GM21529 (cell line): ENCODE results near the gene ZNF577.

Experiments used
- ATAC-seq: cut with Tn5 transposase; IDR thresholded peaks from one replicate; pipeline ENCODE4 v1.9.1; 2021; ENCODE audit not compliant: unreplicated experiment

The ZNF577 gene

DNA sequence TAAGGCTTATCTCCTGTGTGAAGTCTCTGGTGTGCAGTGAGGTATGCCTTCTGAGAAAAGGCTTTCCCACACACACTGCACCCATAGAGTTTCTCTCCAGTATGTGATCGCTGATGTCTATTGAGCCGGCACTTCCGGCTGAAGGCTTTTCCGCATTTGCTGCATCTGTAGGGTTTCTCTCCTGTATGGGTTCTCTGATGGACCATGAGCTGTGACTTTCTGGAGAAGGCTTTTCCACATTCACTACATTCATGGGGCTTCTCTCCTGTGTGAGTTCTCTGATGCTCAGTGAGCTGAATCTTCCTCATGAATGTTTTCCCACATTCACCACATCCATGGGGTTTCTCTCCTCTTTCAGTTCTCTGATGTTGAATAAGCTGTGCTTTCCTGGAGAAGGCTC is 14.7 kb downstream of the ZNF577 start:
- no peak for ATAC-seq

DNA sequence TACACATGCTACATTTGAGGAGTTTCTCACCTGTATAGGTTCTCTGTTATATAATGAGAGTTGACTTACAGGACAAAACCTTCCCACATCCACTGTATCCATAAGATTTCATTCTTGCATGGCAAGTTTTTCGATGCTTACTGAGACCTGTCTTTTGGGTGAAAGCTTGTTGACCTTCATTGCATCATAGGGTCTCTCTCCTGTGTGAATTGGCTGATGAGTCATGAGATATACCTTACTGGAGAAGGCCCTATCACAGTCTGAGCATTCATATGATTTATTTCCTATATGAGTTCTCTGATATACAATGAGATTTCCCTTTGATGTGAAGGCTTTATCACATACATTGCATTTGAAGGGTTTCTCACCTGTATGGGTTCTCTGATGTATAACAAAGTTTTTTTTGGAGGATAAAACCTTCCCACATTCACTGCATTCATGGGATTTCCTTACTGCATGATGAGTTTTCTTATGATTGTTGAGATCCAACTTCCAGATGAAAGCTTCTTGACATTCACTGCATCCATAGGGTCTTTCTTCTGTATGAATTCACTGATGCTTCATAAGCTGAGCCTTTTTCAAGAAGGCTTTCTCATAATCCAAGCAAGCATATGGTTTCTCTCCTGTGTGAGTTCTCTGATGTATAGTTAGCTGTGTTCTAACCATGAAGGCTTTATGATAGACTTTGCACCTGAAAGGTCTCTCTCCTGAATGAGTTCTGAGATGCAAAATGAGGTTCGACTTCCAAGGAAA is 25.7 kb downstream of the ZNF577 start:
- ATAC-seq, result no peak

- no peak for ATAC-seq
These were observed 50.6 kb downstream of the ZNF577 start for GRCh38 chr19:51837145-51837544.

GRCh38 chr19:51830274-51830673 is 57.5 kb downstream of the ZNF577 start:
- ATAC-seq, result no peak

DNA sequence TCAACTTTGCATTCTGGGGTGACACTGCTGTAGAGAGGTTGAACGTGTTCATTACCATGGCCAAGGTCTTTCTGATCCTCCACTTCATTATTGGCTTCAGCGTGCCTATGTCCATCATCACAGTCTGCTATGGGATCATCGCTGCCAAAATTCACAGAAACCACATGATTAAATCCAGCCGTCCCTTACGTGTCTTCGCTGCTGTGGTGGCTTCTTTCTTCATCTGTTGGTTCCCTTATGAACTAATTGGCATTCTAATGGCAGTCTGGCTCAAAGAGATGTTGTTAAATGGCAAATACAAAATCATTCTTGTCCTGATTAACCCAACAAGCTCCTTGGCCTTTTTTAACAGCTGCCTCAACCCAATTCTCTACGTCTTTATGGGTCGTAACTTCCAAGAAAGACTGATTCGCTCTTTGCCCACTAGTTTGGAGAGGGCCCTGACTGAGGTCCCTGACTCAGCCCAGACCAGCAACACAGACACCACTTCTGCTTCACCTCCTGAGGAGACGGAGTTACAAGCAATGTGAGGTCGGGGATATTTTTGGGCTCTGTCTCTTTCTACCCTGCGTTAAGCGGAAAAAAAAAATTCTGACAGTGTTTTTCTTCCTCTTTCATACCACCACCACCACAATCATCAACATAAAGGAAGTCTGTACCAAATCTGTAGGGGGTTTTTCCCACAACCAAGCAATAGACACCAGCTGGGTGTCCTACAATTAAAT is 63.3 kb downstream of the ZNF577 start:
- ATAC-seq, result no peak

- no peak for ATAC-seq
These were observed 64.8 kb downstream of the ZNF577 start for GRCh38 chr19:51822946-51823345.

DNA sequence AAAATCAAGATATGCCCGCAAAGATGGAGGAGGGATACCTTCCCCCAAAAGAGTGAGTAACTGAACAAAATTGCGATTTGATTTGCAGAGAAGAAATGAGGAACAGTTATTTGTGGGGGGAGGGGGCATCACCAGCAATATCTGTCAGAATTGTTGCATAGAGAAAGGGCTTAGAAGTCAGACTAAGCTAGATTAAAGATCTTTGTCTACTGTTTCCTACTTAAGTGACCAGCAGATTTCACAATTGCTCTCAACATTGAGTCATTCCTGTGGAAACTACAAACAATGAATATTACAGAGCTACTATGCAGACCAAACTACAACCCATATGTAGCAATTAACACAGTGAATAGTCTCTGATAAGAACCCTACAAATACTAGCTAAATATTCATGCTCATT is 65.4 kb downstream of the ZNF577 start:
- no peak for ATAC-seq

DNA sequence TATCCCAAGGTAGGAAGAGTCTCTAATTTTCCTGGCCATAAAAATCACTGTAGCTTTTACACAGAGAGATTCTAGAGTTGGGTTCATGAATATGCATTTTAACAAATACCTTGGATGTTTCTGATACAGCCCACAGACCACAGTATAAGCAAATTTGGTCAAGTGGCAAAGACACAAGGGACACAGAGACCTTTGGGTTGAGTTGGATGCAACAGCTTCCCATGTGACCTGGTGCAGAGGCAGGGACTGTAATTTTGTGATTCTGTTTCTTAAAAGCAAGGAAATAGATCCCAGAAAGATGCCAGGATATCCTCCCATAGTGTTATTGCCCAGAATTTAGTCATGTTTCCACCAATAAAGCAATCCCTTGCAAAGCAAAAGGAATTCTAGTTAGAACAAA is 65.8 kb downstream of the ZNF577 start:
- no peak for ATAC-seq

DNA sequence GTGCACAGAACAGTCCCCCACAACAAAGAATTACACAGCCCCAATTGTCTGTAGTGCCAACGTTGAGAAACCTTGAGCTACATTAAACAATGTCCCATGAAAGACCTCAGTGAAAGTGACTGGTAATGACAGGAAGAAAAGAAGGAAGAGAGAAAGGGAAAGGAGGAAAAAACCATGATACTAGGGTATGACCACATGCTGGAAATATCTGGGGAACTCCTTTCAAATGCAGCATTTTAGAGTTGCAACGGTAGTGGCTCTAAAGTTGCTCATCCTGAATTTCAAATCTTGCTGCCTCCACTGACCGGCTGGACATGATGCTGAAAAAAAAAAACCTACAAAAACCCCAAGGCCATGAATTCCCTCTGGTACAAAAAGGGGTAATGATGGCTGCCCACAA is 66.3 kb downstream of the ZNF577 start:
- ATAC-seq, result no peak
